RPMI8226 (cell line): ENCODE measurements around the gene CERS3.

Source experiments
- DNase-seq: peaks from one replicate; pipeline ENCODE4 v3.0.0-alpha.2; 2015

CERS3 gene

DNA sequence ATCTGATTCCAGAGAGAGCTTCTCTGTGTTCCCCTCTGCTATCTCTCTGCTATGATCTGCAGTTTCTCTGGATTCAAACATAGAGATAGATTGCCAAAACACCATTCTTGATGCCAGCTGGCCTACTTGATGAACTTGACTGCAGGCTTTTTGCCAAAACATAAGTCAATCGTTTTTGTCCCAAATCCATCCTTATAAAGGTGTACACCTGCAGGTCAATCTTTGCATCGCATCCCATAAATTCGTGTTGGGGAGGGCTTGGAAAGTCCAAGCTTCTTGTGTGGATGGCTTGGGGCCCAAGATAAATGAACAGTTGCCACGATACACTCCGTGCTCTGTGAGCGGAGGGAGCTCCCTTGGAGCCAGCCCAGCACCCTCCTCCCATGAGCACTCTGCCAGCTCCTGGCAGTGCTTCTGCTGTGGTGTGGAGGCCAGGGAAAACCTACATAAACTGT, 2.7 kb downstream of the CERS3 start:
- DNase-seq, result no peak

- DNase-seq, result no peak
These were observed 3.3 kb downstream of the CERS3 start for GRCh38 chr15:100525436-100525835.

- no peak for DNase-seq
These were observed 4.4 kb downstream of the CERS3 start for GRCh38 chr15:100524326-100524725.

- DNase-seq, result no peak
These were observed 6.8 kb downstream of the CERS3 start for GRCh38 chr15:100521907-100522306.

DNA sequence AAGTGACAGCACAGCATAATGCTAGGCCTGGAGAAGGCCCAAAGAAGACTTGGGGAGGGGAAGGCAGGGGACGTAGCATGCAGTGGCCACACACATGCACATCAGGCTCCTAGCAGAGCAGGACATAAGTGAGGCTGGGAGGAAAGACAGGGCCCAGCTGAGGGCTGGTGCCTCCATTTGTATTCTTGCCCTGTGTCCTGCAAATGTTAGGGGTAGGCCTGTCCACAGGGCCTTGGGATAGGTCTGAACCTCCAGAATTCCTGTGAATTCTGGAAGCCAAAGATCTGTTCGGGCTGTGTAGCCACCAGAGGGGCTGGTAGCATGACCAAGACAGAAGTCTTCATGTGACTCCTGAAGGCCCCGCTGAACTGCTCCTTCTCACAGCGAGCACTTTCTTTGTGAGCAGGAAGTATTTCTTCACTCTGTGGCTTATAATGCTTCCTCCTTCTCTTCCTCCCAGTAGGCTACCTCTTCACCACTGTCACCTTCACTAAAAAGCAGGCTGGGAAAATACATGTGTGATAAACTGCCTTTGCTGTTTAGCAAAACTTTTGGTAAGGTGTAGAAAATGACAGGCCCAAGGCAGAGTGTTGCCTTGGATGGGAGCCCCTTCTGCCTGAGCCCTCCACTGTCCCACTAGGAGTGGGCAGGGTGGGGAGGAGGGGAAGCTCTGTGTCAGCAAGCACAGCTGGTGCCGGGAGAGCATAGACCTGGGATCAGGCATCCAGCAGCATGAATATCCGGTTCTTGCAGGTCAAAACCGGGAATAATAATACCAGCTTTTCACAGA, 8.4 kb downstream of the CERS3 start:
- no peak for DNase-seq

DNA sequence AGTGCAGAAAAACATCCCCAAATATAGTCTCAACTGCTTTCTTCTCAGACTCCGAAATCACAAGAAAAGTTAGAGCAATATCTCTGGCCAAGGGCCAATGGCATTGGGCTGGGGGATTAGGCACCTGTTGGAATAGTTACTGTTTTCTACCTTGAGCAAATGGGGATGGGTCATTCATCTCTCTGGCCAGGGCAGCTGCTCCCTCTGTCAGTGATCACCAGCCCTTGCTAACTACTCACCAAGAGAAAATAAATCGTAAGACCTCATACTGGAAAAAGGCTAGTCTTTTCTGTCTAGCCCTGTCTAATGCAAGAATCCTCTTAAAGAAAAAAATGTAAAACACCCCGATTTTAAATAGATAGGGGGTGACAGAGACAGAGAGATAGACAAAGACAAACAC, 10.9 kb downstream of the CERS3 start:
- no peak for DNase-seq

GRCh38 chr15:100516643-100517512, 11.9 kb downstream of the CERS3 start:
- DNase-seq, result no peak

DNA sequence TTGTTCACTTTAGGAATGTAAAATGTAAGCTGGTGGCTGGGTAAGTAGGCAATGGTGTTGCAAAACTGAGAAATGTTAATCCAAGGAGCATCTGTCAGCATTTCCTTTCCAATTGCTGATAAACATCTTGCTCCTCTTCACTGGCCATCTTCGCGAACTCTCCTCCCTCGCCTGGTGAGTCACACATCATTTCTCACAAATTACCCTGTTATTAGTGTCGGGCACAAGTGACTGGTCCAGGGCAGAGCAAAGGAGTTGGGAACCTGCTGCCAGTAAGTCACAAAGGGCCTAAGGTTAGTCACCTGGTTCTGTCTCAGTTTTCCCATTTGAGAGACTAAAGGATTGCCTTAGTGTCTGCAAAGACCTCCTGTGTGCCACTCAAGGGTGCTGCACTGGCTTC, 13.0 kb downstream of the CERS3 start:
- DNase-seq, result peak; percentile 25

DNA sequence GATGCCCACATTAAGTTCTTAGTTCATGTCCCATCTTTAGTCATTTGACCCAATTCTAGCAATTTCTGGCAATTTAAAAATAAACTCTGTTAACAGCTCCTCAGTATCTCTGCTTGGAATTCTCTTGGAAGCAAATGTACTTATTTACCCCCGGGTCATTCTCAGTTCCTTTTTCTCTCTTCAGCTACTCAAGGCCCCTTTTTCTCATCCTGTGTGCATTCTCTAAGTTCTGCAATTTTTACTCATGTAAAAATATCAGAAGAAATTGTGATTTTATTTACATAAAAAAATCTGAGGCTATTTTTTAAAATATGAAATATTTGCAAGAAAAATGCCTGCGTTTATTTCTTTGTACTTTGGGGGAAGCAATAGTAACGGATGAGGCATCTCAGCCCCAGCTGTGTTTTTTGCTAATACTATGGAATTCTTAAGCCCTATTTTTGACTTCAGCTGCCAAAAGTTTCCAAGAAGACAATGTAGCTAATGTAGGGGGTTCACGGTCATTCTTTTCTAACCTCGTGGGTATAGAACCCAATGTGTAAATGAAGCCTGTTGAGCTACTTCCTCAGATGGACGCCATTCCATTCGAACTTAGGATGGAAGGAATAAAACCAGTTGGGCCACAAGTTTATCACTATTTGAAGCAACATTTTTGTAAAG, 20.0 kb downstream of the CERS3 start:
- peak; percentile 23 for DNase-seq

GRCh38 chr15:100502651-100503050, 26.1 kb downstream of the CERS3 start:
- DNase-seq, result no peak

- DNase-seq, result no peak
These were observed 27.6 kb downstream of the CERS3 start for GRCh38 chr15:100501117-100501516.

- DNase-seq, result no peak
These were observed 28.3 kb downstream of the CERS3 start for GRCh38 chr15:100500226-100500990.

GRCh38 chr15:100495861-100496260, 32.9 kb downstream of the CERS3 start:
- no peak for DNase-seq

DNA sequence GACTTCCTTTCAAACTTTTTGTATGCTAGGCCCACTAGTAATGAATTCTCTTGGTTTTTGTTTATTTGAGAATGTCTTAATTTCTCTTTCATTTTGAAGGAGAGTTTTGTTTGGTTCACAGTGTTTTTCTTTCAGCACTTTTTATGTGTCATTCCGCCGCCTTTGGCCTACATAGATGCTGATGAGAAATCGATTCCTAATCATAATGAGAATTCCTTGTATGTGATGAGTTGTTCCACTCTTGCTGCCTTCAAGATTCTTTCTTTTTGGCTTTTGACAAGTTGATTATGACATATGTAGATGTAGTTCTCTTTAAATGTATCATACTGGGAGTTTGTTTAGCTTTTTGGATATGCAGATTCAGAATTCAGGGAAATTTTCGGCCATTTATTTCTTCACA, 35.5 kb downstream of the CERS3 start:
- no peak for DNase-seq

GRCh38 chr15:100484443-100484842, 44.3 kb downstream of the CERS3 start:
- DNase-seq, result no peak

GRCh38 chr15:100483370-100483769, 45.4 kb downstream of the CERS3 start:
- DNase-seq, result no peak

DNA sequence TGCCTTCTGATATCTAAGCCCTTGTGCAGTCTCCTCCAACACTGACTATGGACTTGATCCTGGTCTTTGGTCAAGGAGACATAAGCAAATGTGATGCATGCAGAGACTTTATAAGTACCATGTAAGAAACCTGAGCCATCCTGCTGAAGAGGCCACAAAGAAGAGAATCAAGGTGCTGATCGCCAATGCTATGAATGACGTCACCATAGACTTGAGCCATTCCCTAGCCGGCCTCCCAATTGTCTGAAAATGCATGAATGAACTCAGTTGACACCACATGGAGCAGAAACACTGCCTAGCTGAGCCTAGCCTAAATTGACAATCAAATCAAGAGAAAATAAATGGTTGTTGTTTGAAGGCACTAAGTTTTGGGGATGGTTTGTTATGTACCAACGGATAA, 51.9 kb downstream of the CERS3 start:
- DNase-seq, result no peak

DNA sequence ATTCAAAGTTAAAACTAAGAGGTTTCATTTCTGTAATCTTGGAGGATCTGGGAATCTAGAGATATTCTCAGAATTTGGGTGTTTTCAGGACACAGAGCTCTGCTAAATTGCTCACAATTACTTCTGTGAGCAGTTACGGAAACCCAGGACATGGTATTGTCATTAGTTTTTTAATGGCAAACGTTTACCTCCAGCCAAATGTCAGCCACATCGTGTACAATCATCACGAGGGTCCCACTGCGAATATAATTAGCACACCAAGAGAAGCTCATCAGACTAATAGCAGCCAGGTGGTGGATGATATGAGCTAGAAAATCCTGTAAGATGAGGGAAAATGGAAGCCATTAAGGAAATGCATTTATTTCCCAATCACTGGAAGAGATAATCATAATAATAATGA, 56.0 kb downstream of the CERS3 start:
- no peak for DNase-seq

DNA sequence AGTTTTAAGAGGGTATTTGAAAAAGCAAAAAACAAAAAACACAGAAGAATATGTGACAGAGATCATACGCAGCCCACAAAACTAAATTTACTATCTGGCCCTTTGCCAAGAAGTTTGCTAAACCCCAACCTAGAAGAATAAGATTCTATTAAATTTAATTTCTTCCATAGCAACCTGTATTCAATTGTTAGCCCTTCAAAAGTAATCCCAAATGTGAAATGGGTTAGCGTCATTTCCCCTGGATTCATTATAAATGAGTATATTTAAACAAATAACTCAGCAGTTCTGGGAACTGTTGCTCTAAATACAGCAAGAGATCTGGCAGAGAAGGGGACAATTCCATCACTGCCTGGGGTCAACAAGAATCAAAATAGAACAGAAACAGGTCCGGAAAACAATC, 56.8 kb downstream of the CERS3 start:
- DNase-seq, result no peak

- no peak for DNase-seq
These were observed 60.5 kb downstream of the CERS3 start for GRCh38 chr15:100468285-100468684.

DNA sequence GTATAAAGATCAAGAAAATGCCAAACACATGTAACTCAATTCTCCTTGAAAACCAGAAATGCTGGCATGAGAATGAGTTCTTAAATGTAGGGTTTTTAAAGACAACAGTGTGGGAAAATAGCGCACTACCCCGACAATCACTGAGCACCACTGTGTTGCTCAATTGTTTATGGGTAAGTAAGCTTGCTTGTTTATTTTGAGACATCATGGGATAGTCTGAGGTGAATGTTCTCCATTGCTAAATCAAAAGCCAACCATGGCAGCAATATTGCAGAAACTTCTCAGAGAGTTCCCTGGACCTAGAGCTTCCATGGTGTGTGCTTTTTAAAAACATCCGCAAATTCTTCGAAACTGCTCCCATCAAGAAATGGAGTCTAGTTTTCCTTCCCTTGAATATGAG, 62.7 kb downstream of the CERS3 start:
- DNase-seq, result no peak

DNA sequence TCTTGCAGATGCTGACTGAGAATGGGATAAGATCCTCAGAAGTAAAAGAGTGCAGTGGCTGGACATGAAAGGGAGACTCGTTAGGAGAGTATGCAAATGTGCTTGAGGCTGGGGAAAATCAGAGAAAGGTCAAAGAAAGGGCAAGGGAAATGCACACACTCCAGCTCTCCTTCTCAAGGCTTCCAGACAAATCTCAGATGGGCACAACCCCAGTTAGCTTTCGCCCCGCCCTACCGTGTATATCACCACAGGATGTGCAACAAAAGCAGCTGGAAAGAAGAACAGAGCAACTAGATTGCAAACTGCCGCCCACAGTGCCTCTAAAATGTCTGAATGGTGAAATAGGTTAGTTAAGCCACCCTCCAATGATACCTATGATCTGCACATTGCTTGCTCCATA, 63.9 kb downstream of the CERS3 start:
- DNase-seq, result peak; percentile 63

DNA sequence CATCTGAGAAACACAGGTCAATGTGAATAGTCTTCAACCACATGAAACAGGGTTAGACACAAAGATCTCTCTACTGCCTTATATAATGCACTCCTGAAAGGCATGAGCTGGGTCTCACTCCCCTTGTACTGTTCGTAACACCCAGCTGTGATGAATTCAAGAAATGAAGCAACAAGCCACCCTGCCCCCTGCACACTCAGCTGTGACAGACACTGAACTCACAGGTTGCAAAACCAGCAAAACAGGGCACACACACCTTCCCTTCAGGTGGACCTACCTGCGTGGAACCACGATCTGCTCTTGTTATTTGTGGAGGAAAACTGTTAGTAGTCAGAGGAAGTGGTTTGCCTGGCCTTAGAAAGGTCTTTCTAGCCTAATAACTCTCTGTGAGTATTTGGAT, 64.5 kb downstream of the CERS3 start:
- DNase-seq, result peak; percentile 65
